ENCODE measurements around the gene SLAMF9.

SLAMF9 gene

DNA sequence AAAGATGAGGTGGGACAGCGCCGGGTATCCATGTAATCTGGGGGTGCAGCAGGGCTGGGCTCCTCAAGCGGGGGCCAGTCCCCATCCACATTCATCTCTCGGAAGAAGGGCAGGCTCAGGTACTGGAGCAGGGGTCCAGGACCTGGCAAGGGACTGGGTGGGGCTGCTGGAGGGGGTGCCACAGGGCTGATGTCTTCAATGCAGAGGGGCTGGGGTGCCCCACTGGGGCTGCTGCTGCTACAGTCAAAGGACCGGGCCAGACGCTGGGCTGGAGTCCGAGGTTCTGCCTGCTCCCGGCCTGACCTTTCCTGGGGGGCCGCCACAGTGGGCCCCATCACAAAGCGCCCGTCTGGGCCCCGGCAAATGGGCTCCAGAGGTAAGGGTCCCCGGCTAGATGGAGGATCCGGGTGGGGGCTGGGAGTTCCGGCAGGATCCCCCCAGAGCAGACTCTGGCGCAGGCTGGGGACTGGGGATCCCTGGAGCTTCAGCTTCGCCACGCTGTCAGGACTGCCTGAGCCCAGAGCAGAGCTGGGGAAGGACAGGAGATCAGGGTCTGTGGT, 25.5 kb downstream of the SLAMF9 start:
- peaks cover 20% of the 10 kb centered on the region for H3K36me3 ChIP-seq (ENCODE audit: control insufficient read depth, insufficient read depth, low read length)
- peaks cover 18% of the 10 kb centered on the region for H3K27me3 ChIP-seq (ENCODE audit: control insufficient read depth, insufficient read depth, low read length, poor library complexity, severe bottlenecking)
- H3K4me3 ChIP-seq (ENCODE audit: insufficient read depth, low read depth, low read length): no peak overlapping the region
- H3K9me3 ChIP-seq (ENCODE audit: control insufficient read depth, low read length): no peaks in the 10 kb centered on the region
- 96 to 97% methylated on average over 18 of the region's 18 CpGs for WGBS, 2 experiments
- H3K4me1 ChIP-seq (ENCODE audit: control insufficient read depth, insufficient read depth, low read length): peaks cover 4% of the 10 kb centered on the region
- no peak overlapping the region for H3K27ac ChIP-seq (ENCODE audit: insufficient read depth, low read depth, low read length, poor library complexity, severe bottlenecking)

DNA sequence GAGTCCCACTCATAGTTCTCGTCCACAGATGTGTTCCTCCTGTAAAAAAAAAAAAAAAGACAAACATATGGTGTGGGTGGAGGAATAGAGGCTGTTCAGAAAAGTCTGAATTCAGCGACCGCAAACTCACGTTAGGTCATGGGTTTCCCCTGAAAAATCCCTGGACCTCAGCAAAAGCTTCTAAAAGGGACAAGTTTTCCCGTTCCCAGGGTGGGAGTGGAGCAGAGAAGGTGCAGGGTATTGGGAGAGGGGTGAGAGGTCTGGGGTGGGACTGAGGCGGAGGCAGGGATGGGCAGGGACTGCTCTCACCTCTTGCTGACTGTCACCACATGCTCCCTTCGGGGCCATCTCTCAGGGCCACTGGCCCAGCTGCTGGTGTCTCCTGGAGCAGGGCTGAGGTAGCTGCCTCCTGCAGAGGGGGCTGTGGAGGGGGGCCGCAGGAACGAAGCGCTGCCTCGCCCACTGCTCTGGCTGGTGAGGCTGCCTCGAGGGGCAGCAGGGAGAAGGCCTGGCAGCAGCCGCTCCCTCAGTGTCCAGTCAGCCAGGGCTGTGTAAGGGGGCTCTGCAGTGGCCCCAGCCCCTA, 26.1 kb downstream of the SLAMF9 start:
- Histone ChIP-seq H3K27me3 (ENCODE audit: control insufficient read depth, insufficient read depth, low read length, poor library complexity, severe bottlenecking) (peaks cover 18% of the 10 kb centered on the region), H3K9me3 (ENCODE audit: control insufficient read depth, low read length) (no peaks in the 10 kb centered on the region), H3K4me1 (ENCODE audit: control insufficient read depth, insufficient read depth, low read length) (peaks cover 4% of the 10 kb centered on the region), H3K36me3 (ENCODE audit: control insufficient read depth, insufficient read depth, low read length) (peaks cover 16% of the 10 kb centered on the region), H3K4me3 (ENCODE audit: insufficient read depth, low read depth, low read length) (no peak overlapping the region), H3K27ac (ENCODE audit: insufficient read depth, low read depth, low read length, poor library complexity, severe bottlenecking) (no peak overlapping the region)
- 87 to 88% methylated on average over 13 of the region's 13 CpGs for WGBS, 2 experiments

- peaks cover 18% of the 10 kb centered on the region for H3K27me3 ChIP-seq (ENCODE audit: control insufficient read depth, insufficient read depth, low read length, poor library complexity, severe bottlenecking)
- H3K4me3 ChIP-seq (ENCODE audit: insufficient read depth, low read depth, low read length): no peak overlapping the region
- 90 to 91% methylated on average over 16 of the region's 16 CpGs for WGBS, 2 experiments
- peaks cover 4% of the 10 kb centered on the region for H3K4me1 ChIP-seq (ENCODE audit: control insufficient read depth, insufficient read depth, low read length)
- peaks cover 16% of the 10 kb centered on the region for H3K36me3 ChIP-seq (ENCODE audit: control insufficient read depth, insufficient read depth, low read length)
- H3K9me3 ChIP-seq (ENCODE audit: control insufficient read depth, low read length): no peaks in the 10 kb centered on the region
- H3K27ac ChIP-seq (ENCODE audit: insufficient read depth, low read depth, low read length, poor library complexity, severe bottlenecking): no peak overlapping the region
Measured at GRCh38 chr1:159927211-159927848, 26.7 kb downstream of the SLAMF9 start.

- Histone ChIP-seq H3K27me3 (ENCODE audit: control insufficient read depth, insufficient read depth, low read length, poor library complexity, severe bottlenecking) (peaks cover 18% of the 10 kb centered on the region), H3K4me1 (ENCODE audit: control insufficient read depth, insufficient read depth, low read length) (peaks cover 4% of the 10 kb centered on the region), H3K36me3 (ENCODE audit: control insufficient read depth, insufficient read depth, low read length) (peaks cover 16% of the 10 kb centered on the region), H3K9me3 (ENCODE audit: control insufficient read depth, low read length) (no peaks in the 10 kb centered on the region), H3K4me3 (ENCODE audit: insufficient read depth, low read depth, low read length) (peak overlapping the region; percentile 20), H3K27ac (ENCODE audit: insufficient read depth, low read depth, low read length, poor library complexity, severe bottlenecking) (no peak overlapping the region)
- WGBS, 2 experiments: 17 to 21% methylated on average over 7 of the region's 7 CpGs
Measured at GRCh38 chr1:159925719-159926078, 28.3 kb downstream of the SLAMF9 start.

GRCh38 chr1:159924791-159925718, 29.0 kb downstream of the SLAMF9 start, which contains the start of gene TAGLN2:
Gene TAGLN2 (minus strand): TSS chr1:159925507. CDS start chr1:159920509, 4,998 bp downstream.
- H3K9me3 ChIP-seq (ENCODE audit: control insufficient read depth, low read length): no peaks in the 10 kb centered on the region
- H3K27me3 ChIP-seq (ENCODE audit: control insufficient read depth, insufficient read depth, low read length, poor library complexity, severe bottlenecking): peaks cover 18% of the 10 kb centered on the region
- peak within 1 kb of the TSS; percentile 20 for H3K4me3 ChIP-seq (ENCODE audit: insufficient read depth, low read depth, low read length)
- H3K4me1 ChIP-seq (ENCODE audit: control insufficient read depth, insufficient read depth, low read length): peaks cover 4% of the 10 kb centered on the region
- WGBS, 2 experiments: 1% methylated on average over 58 of the region's 58 CpGs
- H3K36me3 ChIP-seq (ENCODE audit: control insufficient read depth, insufficient read depth, low read length): peaks cover 16% of the 10 kb centered on the region
- no peak within 1 kb of the TSS for H3K27ac ChIP-seq (ENCODE audit: insufficient read depth, low read depth, low read length, poor library complexity, severe bottlenecking)

GRCh38 chr1:159924025-159924790, 29.8 kb downstream of the SLAMF9 start:
- H3K36me3 ChIP-seq (ENCODE audit: control insufficient read depth, insufficient read depth, low read length): peaks cover 8% of the 10 kb centered on the region
- H3K4me1 ChIP-seq (ENCODE audit: control insufficient read depth, insufficient read depth, low read length): peaks cover 4% of the 10 kb centered on the region
- H3K27ac ChIP-seq (ENCODE audit: insufficient read depth, low read depth, low read length, poor library complexity, severe bottlenecking): no peak overlapping the region
- H3K4me3 ChIP-seq (ENCODE audit: insufficient read depth, low read depth, low read length): peak overlapping the region; percentile 20
- 6 to 8% methylated on average over 31 of the region's 31 CpGs for WGBS, 2 experiments
- H3K27me3 ChIP-seq (ENCODE audit: control insufficient read depth, insufficient read depth, low read length, poor library complexity, severe bottlenecking): peaks cover 18% of the 10 kb centered on the region
- no peaks in the 10 kb centered on the region for H3K9me3 ChIP-seq (ENCODE audit: control insufficient read depth, low read length)

GRCh38 chr1:159923203-159924024, 30.6 kb downstream of the SLAMF9 start:
- peaks cover 8% of the 10 kb centered on the region for H3K36me3 ChIP-seq (ENCODE audit: control insufficient read depth, insufficient read depth, low read length)
- H3K4me1 ChIP-seq (ENCODE audit: control insufficient read depth, insufficient read depth, low read length): peaks cover 4% of the 10 kb centered on the region
- H3K27me3 ChIP-seq (ENCODE audit: control insufficient read depth, insufficient read depth, low read length, poor library complexity, severe bottlenecking): peaks cover 18% of the 10 kb centered on the region
- no peaks in the 10 kb centered on the region for H3K9me3 ChIP-seq (ENCODE audit: control insufficient read depth, low read length)
- H3K27ac ChIP-seq (ENCODE audit: insufficient read depth, low read depth, low read length, poor library complexity, severe bottlenecking): no peak overlapping the region
- no peak overlapping the region for H3K4me3 ChIP-seq (ENCODE audit: insufficient read depth, low read depth, low read length)
- WGBS, 2 experiments: 42 to 43% methylated on average over 20 of the region's 20 CpGs

DNA sequence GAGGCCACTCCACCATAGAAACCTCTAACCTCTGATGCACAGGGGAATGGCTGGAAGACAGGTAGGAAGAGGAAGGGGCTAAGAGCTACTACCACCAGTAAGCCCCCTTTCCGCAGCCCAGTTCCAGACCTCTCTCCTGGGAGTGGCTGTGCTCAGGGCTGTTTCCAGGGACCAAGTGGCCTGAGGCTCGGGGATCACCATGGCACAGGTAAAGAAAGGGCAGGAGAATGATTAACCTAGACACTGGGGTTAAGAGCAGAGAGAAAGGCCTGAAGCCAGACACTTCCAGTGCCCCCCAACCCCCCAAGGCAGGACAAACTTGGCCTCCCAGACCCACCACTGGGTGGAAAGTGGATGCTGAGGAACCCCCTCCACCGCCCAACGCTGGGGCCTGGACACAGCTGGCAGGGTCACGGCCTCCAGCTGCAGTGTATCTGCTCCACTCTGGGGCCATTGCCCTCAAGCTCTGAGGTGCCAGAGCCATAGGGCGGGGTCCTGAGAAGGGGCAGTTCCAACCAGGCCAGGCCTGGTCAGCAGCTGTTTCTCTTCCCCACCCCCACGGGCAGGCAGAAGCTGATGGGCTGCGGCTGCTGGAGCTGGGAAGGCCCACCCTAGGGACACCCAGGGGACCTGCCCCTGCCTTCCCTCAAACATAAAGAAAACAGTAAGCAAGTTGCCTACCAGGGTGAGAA, 31.4 kb downstream of the SLAMF9 start:
- Histone ChIP-seq H3K4me1 (ENCODE audit: control insufficient read depth, insufficient read depth, low read length) (peaks cover 4% of the 10 kb centered on the region), H3K9me3 (ENCODE audit: control insufficient read depth, low read length) (no peaks in the 10 kb centered on the region), H3K4me3 (ENCODE audit: insufficient read depth, low read depth, low read length) (no peak overlapping the region), H3K27me3 (ENCODE audit: control insufficient read depth, insufficient read depth, low read length, poor library complexity, severe bottlenecking) (peaks cover 18% of the 10 kb centered on the region), H3K27ac (ENCODE audit: insufficient read depth, low read depth, low read length, poor library complexity, severe bottlenecking) (no peak overlapping the region), H3K36me3 (ENCODE audit: control insufficient read depth, insufficient read depth, low read length) (peaks cover 4% of the 10 kb centered on the region)
- WGBS, 2 experiments: 86 to 88% methylated on average over 8 of the region's 8 CpGs
